Measurements from ENCODE around the gene SYT8. TPM values are rescaled to one million over a fixed set of nuclear protein-coding genes. Genes with fewer than 3 reads are reported as not detected.

SYT8 gene
- total RNA-seq, 2 experiments from 2014 or later, result not detected

GRCh38 chr11:1877211-1878136, 42.7 kb downstream of the SYT8 start:
- POLR2A ChIA-PET, result no interaction called here
- H4K20me1 ChIP-seq (ENCODE audit: insufficient read depth, low read length), result no peaks in the 10 kb centered on the region
- intact Hi-C loops (cut with micrococcal nuclease; ENCODE audit: unreplicated experiment), result no loop called here
- H3K79me2 ChIP-seq (ENCODE audit: insufficient read depth, low read depth, low read length), result no peaks in the 10 kb centered on the region
- no peak overlapping the region for H3K27ac ChIP-seq (ENCODE audit: low read depth, low read length, poor library complexity, severe bottlenecking)
- H3K4me3 ChIP-seq (ENCODE audit: low read depth, low read length, poor library complexity, severe bottlenecking), result no peak overlapping the region
- DNase-seq (ENCODE audit: low spot score), result no peak
- TF ChIP-seq EZH2phosphoT487 (IDR thresholded peaks at IDR 0.05; ENCODE audit: borderline replicate concordance, low read depth, low read length), result no peak
- no peak for TF ChIP-seq CTCF (conservative IDR thresholded peaks at IDR 0.05; ENCODE audit: low read length)
- H3K9me2 ChIP-seq (ENCODE audit: insufficient read depth, low read length), result no peaks in the 10 kb centered on the region
- BruUV-seq (replicated peaks), result no TSS peak
- CTCF ChIA-PET (ENCODE audit: unreplicated experiment), result no interaction called here
- H3K36me3 ChIP-seq (ENCODE audit: insufficient read depth, low read length), result no peaks in the 10 kb centered on the region
- H3K4me1 ChIP-seq (ENCODE audit: insufficient read depth, low read length, poor library complexity, severe bottlenecking), result peaks cover 18% of the 10 kb centered on the region
- no peak overlapping the region for H2AFZ ChIP-seq (ENCODE audit: low read length)
- no peak overlapping the region for H3K4me2 ChIP-seq (ENCODE audit: low read length)
- no peaks in the 10 kb centered on the region for H3K9me3 ChIP-seq (ENCODE audit: low read length)

DNA sequence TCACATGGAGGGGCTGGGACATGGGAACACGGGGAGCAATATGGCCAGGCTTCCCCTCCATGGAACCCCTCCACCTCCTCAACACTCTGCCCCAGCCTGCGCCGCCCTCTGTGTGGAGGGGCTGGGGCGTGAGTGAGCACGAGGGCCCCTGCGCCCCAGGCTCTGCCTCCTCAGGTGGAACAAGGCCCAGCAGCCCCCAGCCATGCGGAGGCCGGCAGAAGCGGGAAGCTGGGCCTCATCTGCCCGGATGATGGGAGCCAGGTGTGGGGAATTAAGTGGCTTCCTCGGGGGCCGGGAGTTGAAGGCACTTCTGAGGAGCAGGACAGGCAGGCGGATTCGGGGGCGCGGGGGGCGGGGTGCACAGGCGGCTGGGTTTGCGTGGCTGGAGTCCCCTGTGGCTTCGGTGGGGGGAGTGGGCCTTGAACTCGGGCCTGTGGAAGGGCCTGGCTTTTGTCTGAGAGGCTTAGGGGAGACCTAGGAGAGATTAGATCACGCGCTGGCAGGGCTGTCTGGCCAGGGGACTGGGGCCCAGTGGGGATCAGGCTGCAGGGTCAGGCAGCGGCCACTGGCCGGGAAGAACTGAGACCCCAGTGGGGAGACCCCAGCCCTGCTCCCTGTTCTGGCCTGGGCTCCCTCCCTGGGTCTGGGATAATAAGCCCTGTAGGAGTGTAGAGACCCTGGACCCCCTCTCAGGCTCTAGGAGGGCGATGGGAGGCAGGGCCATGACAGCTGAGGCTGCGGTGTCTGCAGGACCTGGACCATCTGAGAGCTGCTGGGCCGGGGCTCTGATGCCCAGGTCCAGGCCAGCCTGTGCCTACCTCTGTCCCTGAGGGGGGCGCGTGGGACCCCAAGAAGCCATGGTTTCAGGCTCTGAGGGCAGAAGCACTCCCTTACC, 43.6 kb downstream of the SYT8 start:
- Histone ChIP-seq H3K79me2 (ENCODE audit: insufficient read depth, low read depth, low read length) (no peaks in the 10 kb centered on the region), H3K4me3 (ENCODE audit: low read depth, low read length, poor library complexity, severe bottlenecking) (no peak overlapping the region), H3K9me2 (ENCODE audit: insufficient read depth, low read length) (no peaks in the 10 kb centered on the region), H4K20me1 (ENCODE audit: insufficient read depth, low read length) (no peaks in the 10 kb centered on the region), H2AFZ (ENCODE audit: low read length) (no peak overlapping the region), H3K4me1 (ENCODE audit: insufficient read depth, low read length, poor library complexity, severe bottlenecking) (peaks cover 21% of the 10 kb centered on the region), H3K4me2 (ENCODE audit: low read length) (no peak overlapping the region), H3K9me3 (ENCODE audit: low read length) (no peaks in the 10 kb centered on the region), H3K27ac (ENCODE audit: low read depth, low read length, poor library complexity, severe bottlenecking) (no peak overlapping the region), H3K36me3 (ENCODE audit: insufficient read depth, low read length) (peaks cover 6% of the 10 kb centered on the region)
- no TSS peak for BruUV-seq (replicated peaks)
- CTCF ChIA-PET (ENCODE audit: unreplicated experiment), result no interaction called here
- POLR2A ChIA-PET, result no interaction called here
- TF ChIP-seq CTCF (conservative IDR thresholded peaks at IDR 0.05; ENCODE audit: low read length) (no peak), EZH2phosphoT487 (IDR thresholded peaks at IDR 0.05; ENCODE audit: borderline replicate concordance, low read depth, low read length) (no peak)
- intact Hi-C loops (cut with micrococcal nuclease; ENCODE audit: unreplicated experiment), result no loop called here
- DNase-seq (ENCODE audit: low spot score), result no peak
